Daoy (cell line): ENCODE data around the gene ABCC9. TPM values are rescaled to one million over a fixed set of nuclear protein-coding genes. Genes with fewer than 3 reads are reported as not detected.

Experiments
- DNase-seq: peaks from one replicate; pipeline ENCODE4 v3.0.0-alpha.2; 2015; ENCODE audit warnings: low read depth
- total RNA-seq: library from RNA; depleted of rRNA; stranded (reverse); fragments of >200 nt; shearing (Covaris generic); gene quantifications from 2 replicates; pipeline ENCODE4 v1.2.3, GENCODE V29; 2014; rRNA removed

The ABCC9 gene
- total RNA-seq, 1 experiment from 2014 or later, result 0.06 TPM

- DNase-seq, result peak; percentile 22
Measured at GRCh38 chr12:21774358-21775132, 166.7 kb downstream of the ABCC9 start, which contains the start of gene KCNJ8. TSS of gene KCNJ8 (minus strand) at chr12:21774706. CDS start at chr12:21773616, 1,090 bp downstream.

- DNase-seq, result no peak
Measured at GRCh38 chr12:21773806-21774205, 167.4 kb downstream of the ABCC9 start.

- DNase-seq, result peak; percentile 6
Measured at GRCh38 chr12:21773263-21773741, 167.9 kb downstream of the ABCC9 start.

- DNase-seq, result no peak
Measured at GRCh38 chr12:21771311-21771710, 169.9 kb downstream of the ABCC9 start.

GRCh38 chr12:21769307-21769706 lies 171.9 kb downstream of the ABCC9 start:
- DNase-seq, result no peak

GRCh38 chr12:21766403-21766802 lies 174.8 kb downstream of the ABCC9 start:
- DNase-seq, result no peak

GRCh38 chr12:21764950-21765349 lies 176.3 kb downstream of the ABCC9 start:
- DNase-seq, result no peak

- no peak for DNase-seq
Measured at GRCh38 chr12:21764065-21764464, 177.2 kb downstream of the ABCC9 start.

- no peak for DNase-seq
Measured at GRCh38 chr12:21763531-21763930, 177.7 kb downstream of the ABCC9 start.

GRCh38 chr12:21759737-21760136 lies 181.5 kb downstream of the ABCC9 start:
- no peak for DNase-seq

- no peak for DNase-seq
Measured at GRCh38 chr12:21757735-21758134, 183.5 kb downstream of the ABCC9 start.

GRCh38 chr12:21756699-21757098 lies 184.5 kb downstream of the ABCC9 start:
- no peak for DNase-seq

- no peak for DNase-seq
Measured at GRCh38 chr12:21751517-21751916, 189.7 kb downstream of the ABCC9 start.

Other genes starting within 250 kb of the ABCC9 start
- 1.1 TPM in 1 of 2 replicates, not detected in the other for gene KCNJ8, start 166.7 kb downstream of the ABCC9 start, total RNA-seq
- 71.3 and 73.7 TPM in 2 replicates for gene CMAS, start 104.8 kb upstream of the ABCC9 start, total RNA-seq